Measurements from ENCODE around the gene PRPF38B.
"Not testable (repeated sequence)": the region's sequence is repeated elsewhere in the genome, so short reads cannot be mapped to it uniquely, and the experiment has no call there.

Gene PRPF38B

GRCh38 chr1:108661030-108661609 lies 31.0 kb upstream of the PRPF38B start, which contains the start of gene HENMT1:
Gene HENMT1 (minus strand): TSS chr1:108661093. CDS start chr1:108659884, 1,209 bp downstream.
- no peak for TF ChIP-seq CTCF (IDR thresholded peaks at IDR 0.05; ENCODE audit: poor library complexity, severe bottlenecking)
- DNase-seq (ENCODE audit: low spot score), result no peak
- H3K9me3 ChIP-seq (ENCODE audit: severe bottlenecking), result no peaks in the 10 kb centered on the region

GRCh38 chr1:108663074-108663473 lies 29.0 kb upstream of the PRPF38B start:
- Histone ChIP-seq H3K4me3 (ENCODE audit: severe bottlenecking) (no peak overlapping the region), H3K36me3 (ENCODE audit: low read depth) (no peaks in the 10 kb centered on the region), H3K27ac (ENCODE audit: poor library complexity, severe bottlenecking) (no peak overlapping the region), H3K27me3 (ENCODE audit: insufficient read depth, poor library complexity, severe bottlenecking) (no peaks in the 10 kb centered on the region), H3K4me1 (ENCODE audit: insufficient read depth, poor library complexity, severe bottlenecking) (peaks cover 5% of the 10 kb centered on the region), H3K9me3 (ENCODE audit: severe bottlenecking) (no peaks in the 10 kb centered on the region)
- DNase-seq (ENCODE audit: low spot score), result no peak
- no peak for TF ChIP-seq CTCF (IDR thresholded peaks at IDR 0.05; ENCODE audit: poor library complexity, severe bottlenecking)
- ATAC-seq (ENCODE audit: low read depth), result no peak

More at GRCh38 chr1:108661030-108661609, 31.0 kb upstream of the PRPF38B start, which contains the start of gene HENMT1:
- Histone ChIP-seq H3K27ac (ENCODE audit: poor library complexity, severe bottlenecking) (peak within 1 kb of the TSS; percentile 54), H3K27me3 (ENCODE audit: insufficient read depth, poor library complexity, severe bottlenecking) (no peaks in the 10 kb centered on the region), H3K4me1 (ENCODE audit: insufficient read depth, poor library complexity, severe bottlenecking) (peaks cover 5% of the 10 kb centered on the region), H3K4me3 (ENCODE audit: severe bottlenecking) (peak within 1 kb of the TSS; percentile 52), H3K36me3 (ENCODE audit: low read depth) (no peaks in the 10 kb centered on the region)
- peak; percentile 82 for ATAC-seq (ENCODE audit: low read depth)

- Histone ChIP-seq H3K9me3 (ENCODE audit: severe bottlenecking) (no peaks in the 10 kb centered on the region), H3K27me3 (ENCODE audit: insufficient read depth, poor library complexity, severe bottlenecking) (no peaks in the 10 kb centered on the region), H3K4me1 (ENCODE audit: insufficient read depth, poor library complexity, severe bottlenecking) (peaks cover 5% of the 10 kb centered on the region), H3K4me3 (ENCODE audit: severe bottlenecking) (no peak overlapping the region), H3K27ac (ENCODE audit: poor library complexity, severe bottlenecking) (no peak overlapping the region), H3K36me3 (ENCODE audit: low read depth) (no peaks in the 10 kb centered on the region)
- TF ChIP-seq CTCF (IDR thresholded peaks at IDR 0.05; ENCODE audit: poor library complexity, severe bottlenecking), result no peak
- ATAC-seq (ENCODE audit: low read depth), result no peak
- DNase-seq (ENCODE audit: low spot score), result no peak
Measured at GRCh38 chr1:108664481-108664880, 27.6 kb upstream of the PRPF38B start.

- no peak for DNase-seq (ENCODE audit: low spot score)
- Histone ChIP-seq H3K36me3 (ENCODE audit: low read depth) (no peaks in the 10 kb centered on the region), H3K4me3 (ENCODE audit: severe bottlenecking) (no peak overlapping the region), H3K4me1 (ENCODE audit: insufficient read depth, poor library complexity, severe bottlenecking) (peaks cover 5% of the 10 kb centered on the region), H3K27ac (ENCODE audit: poor library complexity, severe bottlenecking) (no peak overlapping the region), H3K27me3 (ENCODE audit: insufficient read depth, poor library complexity, severe bottlenecking) (no peaks in the 10 kb centered on the region), H3K9me3 (ENCODE audit: severe bottlenecking) (no peaks in the 10 kb centered on the region)
- TF ChIP-seq CTCF (IDR thresholded peaks at IDR 0.05; ENCODE audit: poor library complexity, severe bottlenecking), result no peak
- no peak for ATAC-seq (ENCODE audit: low read depth)
Measured at GRCh38 chr1:108665067-108665466, 27.0 kb upstream of the PRPF38B start.

GRCh38 chr1:108665771-108666170 lies 26.3 kb upstream of the PRPF38B start:
- no peak for ATAC-seq (ENCODE audit: low read depth)

GRCh38 chr1:108667422-108667821 lies 24.7 kb upstream of the PRPF38B start:
- H3K27ac ChIP-seq (ENCODE audit: poor library complexity, severe bottlenecking); ATAC-seq (ENCODE audit: low read depth); H3K9me3 ChIP-seq (ENCODE audit: severe bottlenecking); H3K27me3 ChIP-seq (ENCODE audit: insufficient read depth, poor library complexity, severe bottlenecking); H3K4me3 ChIP-seq (ENCODE audit: severe bottlenecking); H3K36me3 ChIP-seq (ENCODE audit: low read depth); DNase-seq (ENCODE audit: low spot score); H3K4me1 ChIP-seq (ENCODE audit: insufficient read depth, poor library complexity, severe bottlenecking): not testable (repeated sequence)

More at GRCh38 chr1:108665771-108666170, 26.3 kb upstream of the PRPF38B start:
- DNase-seq (ENCODE audit: low spot score), result no peak
- Histone ChIP-seq H3K4me1 (ENCODE audit: insufficient read depth, poor library complexity, severe bottlenecking) (peaks cover 5% of the 10 kb centered on the region), H3K27me3 (ENCODE audit: insufficient read depth, poor library complexity, severe bottlenecking) (no peaks in the 10 kb centered on the region), H3K4me3 (ENCODE audit: severe bottlenecking) (no peak overlapping the region), H3K27ac (ENCODE audit: poor library complexity, severe bottlenecking) (no peak overlapping the region), H3K9me3 (ENCODE audit: severe bottlenecking) (no peaks in the 10 kb centered on the region), H3K36me3 (ENCODE audit: low read depth) (no peaks in the 10 kb centered on the region)
- TF ChIP-seq CTCF (IDR thresholded peaks at IDR 0.05; ENCODE audit: poor library complexity, severe bottlenecking), result no peak

Measured in RWPE2 (cell line).